Measurements from ENCODE around the gene TMEM125.

TMEM125 gene

DNA sequence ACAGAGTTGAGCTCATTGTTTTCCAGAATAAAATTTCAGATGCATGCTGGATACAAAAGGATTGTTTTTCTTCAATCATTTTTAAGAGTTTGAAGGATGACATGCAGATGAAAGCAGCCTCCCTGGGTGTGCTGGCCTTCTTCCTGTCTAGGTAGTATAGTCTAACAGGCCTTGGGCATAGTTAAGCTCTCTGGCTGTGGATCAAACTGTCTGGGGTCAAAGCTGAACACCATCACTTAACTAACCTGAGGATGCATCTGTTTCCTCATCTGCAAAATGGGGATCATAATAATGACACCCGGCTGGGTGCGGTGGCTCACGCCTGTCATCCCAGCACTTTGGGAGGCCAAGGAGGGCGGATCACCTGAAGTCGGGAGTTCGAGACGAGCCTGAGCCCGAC lies 25.0 kb downstream of the TMEM125 start:
- DNase-seq, result no peak

- DNase-seq, result no peak
These were observed 26.4 kb downstream of the TMEM125 start for GRCh38 chr1:43296207-43296606.

GRCh38 chr1:43298055-43298454 lies 28.3 kb downstream of the TMEM125 start:
- no peak for DNase-seq

DNA sequence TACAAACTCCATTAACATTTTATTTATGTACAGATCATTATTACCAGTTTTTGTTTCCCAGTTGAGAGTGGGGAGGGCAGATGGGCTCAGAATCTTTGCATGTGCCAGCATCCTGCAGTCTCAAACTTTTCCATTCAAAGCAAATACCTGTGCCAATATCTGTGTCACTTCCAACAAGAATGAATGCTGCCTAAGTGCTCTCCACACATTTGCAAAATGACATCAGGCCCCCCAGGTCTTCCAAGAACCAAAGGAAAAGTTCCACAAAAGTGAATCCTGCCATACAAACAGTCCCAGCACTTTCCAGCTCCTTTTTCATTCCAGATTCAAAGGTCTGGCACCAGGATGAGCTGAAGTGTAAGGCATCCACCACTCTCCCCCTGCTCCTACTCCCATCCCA lies 29.3 kb downstream of the TMEM125 start:
- no peak for DNase-seq

DNA sequence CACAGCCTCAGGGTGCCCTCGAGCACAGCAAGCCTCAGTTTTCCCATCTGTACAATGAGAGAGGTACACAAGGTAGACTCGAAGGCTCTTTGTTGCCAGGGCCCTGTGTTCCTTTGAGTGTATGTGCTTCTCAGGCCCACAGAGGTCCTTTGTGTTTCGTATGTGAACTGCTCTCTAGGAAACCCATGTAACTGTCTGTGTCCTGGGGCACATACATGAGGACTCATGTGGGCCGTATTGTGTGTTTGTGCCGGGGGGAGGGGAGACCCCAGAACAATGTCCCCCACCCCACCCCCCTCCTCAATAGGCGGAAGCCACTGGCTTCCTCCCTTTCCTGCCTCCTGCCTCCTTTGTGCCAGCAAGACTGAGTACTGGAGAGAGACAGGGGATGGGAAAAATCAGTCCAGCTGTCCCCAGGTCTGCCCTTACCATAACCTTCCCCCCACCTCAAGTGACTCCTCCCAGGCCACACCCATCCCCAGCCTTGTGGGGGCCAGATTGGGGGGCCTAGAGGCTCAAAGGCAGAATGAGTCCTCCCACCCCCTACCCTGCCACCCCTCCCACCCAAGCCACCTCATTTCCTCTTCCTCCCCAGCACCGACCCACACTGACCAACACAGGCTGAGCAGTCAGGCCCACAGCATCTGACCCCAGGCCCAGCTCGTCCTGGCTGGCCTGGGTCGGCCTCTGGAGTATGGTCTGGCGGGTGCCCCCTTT lies 30.8 kb downstream of the TMEM125 start, which contains the start of gene TIE1:
TIE1 (plus strand) TSS at position 605 of the 717 bp plus-strand sequence; CDS start at position 695, 90 bp downstream.
- no peak for DNase-seq

- DNase-seq, result no peak
These were observed 32.4 kb downstream of the TMEM125 start for GRCh38 chr1:43302201-43302600.

DNA sequence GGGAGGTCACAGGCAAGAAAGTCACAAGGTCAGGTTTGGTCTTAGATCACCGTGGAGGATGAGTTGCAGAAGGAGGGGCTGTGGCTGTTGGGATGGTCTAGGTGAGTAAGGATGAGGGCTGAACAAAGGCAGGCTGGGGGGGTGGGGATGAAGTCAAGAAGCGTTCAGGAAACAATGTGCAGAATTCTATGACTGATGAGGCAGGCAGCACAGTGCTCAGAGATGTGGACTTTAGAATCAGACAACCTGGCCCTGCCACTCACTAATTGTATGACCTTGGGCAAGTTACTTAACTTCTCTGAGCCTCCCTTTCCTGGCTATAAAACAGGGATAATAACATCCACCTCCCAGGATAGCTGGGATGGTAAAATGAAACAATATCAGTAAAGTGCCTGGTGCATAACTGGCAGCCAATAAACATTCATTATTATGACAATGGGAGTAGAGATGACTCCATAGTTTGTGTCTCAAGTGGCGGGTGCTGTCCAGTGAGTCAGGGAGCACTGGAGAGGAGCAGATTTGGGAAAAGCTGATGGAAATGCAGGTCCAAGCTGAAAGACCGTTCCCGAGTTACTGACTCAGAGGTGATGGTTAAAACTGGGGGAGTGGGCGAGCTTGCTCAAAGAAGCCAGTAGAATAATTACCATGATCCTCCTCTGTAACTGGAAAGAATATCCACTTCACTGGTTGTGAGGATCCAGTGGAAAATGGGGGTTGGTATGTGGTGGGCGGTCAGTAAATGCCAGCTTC lies 33.1 kb downstream of the TMEM125 start:
- DNase-seq, result no peak

DNA sequence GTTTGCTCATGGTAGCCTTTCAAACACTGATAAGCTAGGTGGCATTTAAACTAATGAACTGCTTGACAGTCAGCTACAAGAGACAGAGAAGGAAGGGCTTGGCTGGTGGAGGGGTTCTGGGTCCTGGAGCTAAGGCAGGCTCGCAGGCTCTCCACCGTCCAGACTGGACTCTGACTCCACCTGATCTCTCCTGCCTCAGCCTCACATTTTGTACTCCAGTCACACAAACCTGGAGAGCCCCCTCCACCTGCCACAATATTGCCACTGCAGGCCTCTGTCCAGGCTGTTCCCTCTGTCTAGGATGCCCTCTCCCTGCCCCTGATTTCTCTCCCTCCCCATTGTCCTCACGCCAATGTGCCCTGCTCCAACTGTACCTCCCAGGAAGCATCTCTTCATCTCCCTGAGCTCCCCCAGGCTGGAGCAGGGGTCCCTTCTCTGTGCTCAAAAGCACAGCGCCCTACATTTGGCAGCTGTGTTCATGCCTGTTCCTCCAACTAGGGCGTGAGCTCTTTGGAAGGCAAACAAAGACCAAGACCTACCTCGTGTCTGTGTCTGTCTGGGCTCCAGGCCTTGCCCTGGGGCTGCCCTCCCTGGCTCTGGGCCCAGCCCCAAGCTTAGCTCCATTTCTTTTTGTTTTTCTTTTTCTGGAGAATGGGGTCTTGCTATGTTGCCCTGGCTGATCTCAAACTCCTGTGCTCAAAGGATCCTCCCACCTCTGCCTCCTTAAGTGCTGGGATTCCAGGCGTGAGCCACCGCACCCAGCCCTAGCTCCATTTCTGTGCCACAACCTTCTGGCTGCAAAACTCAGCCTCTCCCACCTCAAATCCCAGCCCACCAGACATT lies 33.9 kb downstream of the TMEM125 start:
- DNase-seq, result no peak

- DNase-seq, result no peak
These were observed 34.5 kb downstream of the TMEM125 start for GRCh38 chr1:43304314-43304681.

DNA sequence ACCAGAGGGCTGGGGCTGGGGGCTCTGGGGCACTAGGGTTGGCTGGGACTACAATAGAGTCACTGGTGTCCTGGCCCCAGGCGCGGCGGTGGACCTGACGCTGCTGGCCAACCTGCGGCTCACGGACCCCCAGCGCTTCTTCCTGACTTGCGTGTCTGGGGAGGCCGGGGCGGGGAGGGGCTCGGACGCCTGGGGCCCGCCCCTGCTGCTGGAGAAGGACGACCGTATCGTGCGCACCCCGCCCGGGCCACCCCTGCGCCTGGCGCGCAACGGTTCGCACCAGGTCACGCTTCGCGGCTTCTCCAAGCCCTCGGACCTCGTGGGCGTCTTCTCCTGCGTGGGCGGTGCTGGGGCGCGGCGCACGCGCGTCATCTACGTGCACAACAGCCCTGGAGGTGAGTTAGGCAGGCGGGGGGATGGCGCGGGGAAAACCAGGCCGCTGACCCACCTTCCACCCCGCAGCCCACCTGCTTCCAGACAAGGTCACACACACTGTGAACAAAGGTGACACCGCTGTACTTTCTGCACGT lies 35.1 kb downstream of the TMEM125 start:
- DNase-seq, result no peak

- DNase-seq, result no peak
These were observed 35.7 kb downstream of the TMEM125 start for GRCh38 chr1:43305461-43305860.

- no peak for DNase-seq
These were observed 36.3 kb downstream of the TMEM125 start for GRCh38 chr1:43305926-43306687.

- DNase-seq, result no peak
These were observed 37.1 kb downstream of the TMEM125 start for GRCh38 chr1:43306688-43307457.

DNA sequence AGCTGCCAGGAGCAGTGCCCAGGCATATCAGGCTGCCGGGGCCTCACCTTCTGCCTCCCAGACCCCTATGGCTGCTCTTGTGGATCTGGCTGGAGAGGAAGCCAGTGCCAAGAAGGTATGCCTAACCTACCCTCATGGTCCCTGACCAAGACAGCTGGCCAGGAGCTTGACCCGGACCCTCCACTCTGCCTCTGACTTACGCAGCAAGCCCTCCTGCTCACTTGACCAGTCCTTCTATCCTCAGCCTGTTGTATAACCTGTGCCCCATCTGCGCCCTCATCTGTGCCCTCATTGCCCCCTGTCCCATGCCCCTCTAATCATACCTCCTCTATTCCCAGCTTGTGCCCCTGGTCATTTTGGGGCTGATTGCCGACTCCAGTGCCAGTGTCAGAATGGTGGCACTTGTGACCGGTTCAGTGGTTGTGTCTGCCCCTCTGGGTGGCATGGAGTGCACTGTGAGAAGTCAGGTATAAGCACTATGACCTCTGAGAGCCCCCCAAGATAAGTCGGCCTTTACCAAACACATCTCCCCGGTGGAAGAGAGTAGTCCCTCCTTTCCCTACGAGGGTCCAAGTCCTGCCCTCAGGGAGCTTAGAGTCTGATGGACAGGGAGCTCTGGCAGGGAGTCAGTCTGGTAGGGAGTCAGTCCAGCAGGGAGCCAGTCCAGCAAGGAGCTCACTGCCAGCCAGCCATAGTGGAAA lies 37.8 kb downstream of the TMEM125 start:
- no peak for DNase-seq

DNA sequence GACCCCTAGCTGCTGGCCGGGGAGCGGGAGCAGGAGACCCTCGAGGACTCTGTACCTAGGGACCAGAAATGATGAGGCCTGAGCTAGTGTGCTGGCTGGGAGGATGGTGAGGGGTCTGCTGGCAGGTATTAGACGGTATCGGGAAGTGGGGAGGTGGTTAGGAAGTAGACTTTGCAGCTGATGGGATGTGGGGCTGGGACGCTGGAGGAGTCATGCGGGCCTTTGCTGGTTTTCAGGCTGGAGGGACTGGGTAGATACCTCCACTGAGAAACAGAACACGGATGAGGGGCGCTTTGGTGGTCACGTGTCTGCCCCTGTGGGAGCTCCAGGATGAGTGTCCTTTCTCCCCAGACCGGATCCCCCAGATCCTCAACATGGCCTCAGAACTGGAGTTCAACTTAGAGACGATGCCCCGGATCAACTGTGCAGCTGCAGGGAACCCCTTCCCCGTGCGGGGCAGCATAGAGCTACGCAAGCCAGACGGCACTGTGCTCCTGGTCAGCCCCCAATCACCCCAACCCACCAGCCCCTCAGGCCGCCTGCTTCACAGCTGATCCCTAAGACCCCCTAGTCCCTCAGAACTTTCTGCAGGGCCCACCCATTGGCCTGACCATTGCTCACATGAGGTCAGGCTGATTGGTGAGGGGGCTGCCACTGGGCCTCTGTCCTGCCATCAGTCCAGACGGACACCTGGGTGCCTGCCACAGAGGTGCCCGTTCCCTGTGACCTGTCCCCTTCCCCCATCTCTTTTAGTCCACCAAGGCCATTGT lies 39.0 kb downstream of the TMEM125 start:
- DNase-seq, result no peak

DNA sequence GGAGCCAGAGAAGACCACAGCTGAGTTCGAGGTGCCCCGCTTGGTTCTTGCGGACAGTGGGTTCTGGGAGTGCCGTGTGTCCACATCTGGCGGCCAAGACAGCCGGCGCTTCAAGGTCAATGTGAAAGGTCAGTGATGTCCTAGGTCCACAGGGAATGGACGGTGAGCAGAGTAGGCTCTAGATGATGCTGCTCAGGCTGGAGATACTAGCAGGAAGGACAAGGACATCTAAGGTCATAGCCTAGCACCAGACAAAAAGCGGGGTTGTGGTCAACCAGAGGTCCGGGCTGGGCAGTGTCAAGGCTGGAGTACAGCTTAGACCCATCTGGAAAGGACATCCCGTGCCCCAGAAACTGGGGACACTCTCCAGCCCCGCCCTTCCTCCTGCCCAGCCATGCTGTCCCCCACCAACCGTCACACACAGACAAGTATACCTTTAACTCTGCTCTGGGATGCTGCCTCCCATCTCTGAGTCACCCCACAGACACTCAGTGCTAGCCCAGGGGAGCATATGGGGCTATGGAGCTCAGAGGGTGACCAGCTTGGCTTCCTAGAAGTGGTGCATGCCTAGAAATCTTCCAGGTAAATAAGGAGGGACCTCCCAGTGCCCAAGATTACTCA lies 39.7 kb downstream of the TMEM125 start:
- no peak for DNase-seq

DNA sequence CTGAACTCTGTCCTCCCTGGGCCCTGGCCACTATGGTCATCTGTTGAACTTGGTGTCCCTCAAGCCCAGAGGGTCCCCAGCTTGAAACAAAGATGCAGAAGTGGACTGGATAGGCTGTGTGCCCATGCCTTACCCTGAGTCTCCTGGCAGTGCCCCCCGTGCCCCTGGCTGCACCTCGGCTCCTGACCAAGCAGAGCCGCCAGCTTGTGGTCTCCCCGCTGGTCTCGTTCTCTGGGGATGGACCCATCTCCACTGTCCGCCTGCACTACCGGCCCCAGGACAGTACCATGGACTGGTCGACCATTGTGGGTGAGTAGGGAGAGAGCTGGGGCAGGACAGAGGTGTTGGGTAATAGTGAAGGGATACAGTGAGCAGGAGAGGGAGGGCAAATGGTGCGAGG lies 41.7 kb downstream of the TMEM125 start:
- no peak for DNase-seq

DNA sequence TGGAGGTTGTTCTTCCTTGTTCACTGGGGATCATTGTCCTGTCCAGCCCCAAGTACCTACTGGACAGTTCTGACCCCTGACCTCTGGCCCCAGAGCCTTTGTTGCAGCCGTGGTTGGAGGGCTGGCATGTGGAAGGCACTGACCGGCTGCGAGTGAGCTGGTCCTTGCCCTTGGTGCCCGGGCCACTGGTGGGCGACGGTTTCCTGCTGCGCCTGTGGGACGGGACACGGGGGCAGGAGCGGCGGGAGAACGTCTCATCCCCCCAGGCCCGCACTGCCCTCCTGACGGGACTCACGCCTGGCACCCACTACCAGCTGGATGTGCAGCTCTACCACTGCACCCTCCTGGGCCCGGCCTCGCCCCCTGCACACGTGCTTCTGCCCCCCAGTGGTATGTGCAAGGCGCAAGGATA lies 42.4 kb downstream of the TMEM125 start:
- no peak for DNase-seq

- no peak for DNase-seq
These were observed 43.1 kb downstream of the TMEM125 start for GRCh38 chr1:43312663-43313515.
